Stomach smooth muscle (tissue), 2 donors: ENCODE data around the gene TXNDC17.
A peak's percentile ranks its signal among the peaks of the same experiment; 100 is the strongest.

Experiments used
- H3K27ac ChIP-seq: one replicate; pipeline ENCODE4 v1.7.0; 2013; ENCODE audit warnings: mild to moderate bottlenecking, low read length, inconsistent platforms
- H3K27me3 ChIP-seq, 2 donors: one replicate each; pipeline ENCODE4 v1.7.0; 2013; ENCODE audit warnings: low read length in 2 of 2; ENCODE audit not compliant: insufficient read depth in 2 of 2, control insufficient read depth in 1 of 2
- H3K36me3 ChIP-seq, 2 donors: one replicate each; pipeline ENCODE4 v1.7.0; 2013; ENCODE audit warnings: low read length in 2 of 2; ENCODE audit not compliant: control insufficient read depth in 2 of 2, insufficient read depth in 2 of 2
- H3K4me1 ChIP-seq: one replicate; pipeline ENCODE4 v1.7.0; 2013; ENCODE audit warnings: low read length; ENCODE audit not compliant: control insufficient read depth, insufficient read depth
- H3K4me3 ChIP-seq, 2 donors: one replicate each; pipeline ENCODE4 v1.7.0; 2013; ENCODE audit warnings: low read length in 2 of 2
- H3K9ac ChIP-seq, 2 donors: one replicate each; pipeline ENCODE4 v1.7.0; 2013; ENCODE audit warnings: low read length in 2 of 2, mild to moderate bottlenecking in 1 of 2
- H3K9me3 ChIP-seq, 2 donors: one replicate each; pipeline ENCODE4 v1.7.0; 2013; ENCODE audit warnings: low read length in 2 of 2; ENCODE audit not compliant: control insufficient read depth in 2 of 2
- donor health status: healthy.
- donor health status: Pancreatic carcinoma.

Gene TXNDC17

DNA sequence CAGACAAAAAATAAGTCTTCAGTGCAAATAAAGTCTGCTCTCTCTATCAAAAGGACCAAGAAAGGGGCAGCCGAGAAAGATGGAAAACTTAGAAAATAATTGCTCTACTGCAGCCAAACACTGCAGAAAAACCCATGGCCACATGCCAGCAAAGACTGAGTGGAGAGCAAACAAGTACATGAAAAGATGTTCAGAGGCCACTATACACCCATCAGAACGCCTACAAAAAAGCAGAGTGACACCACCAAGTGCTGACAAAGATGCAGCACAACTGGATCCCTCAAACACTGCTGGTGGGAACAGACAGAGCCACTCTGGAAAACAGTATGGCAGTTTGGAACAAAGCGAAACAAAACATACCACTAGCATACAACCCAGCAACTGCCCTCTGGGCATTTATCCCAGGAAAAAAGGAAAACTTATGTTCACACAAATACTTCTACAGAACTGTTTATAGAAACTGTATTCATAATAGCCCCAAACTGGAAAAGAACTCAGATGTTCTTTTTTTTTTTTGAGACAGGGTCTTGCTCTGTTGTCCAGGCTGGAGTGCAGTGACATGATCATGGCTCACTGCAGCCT, 37.0 kb upstream of the TXNDC17 start:
- Histone ChIP-seq H3K27ac (no peak overlapping the region), H3K9me3 (no peaks in the 10 kb centered on the region), H3K4me1 (peaks cover 4% of the 10 kb centered on the region), H3K9ac (peak overlapping the region in 1 of 2 donors; percentile 3), H3K36me3 (peaks cover 32 to 51% of the 10 kb centered on the region in 2 donors), H3K27me3 (no peaks in the 10 kb centered on the region), H3K4me3 (no peak overlapping the region)

- Histone ChIP-seq H3K9ac (no peak overlapping the region), H3K9me3 (no peaks in the 10 kb centered on the region), H3K4me1 (peaks cover 4% of the 10 kb centered on the region), H3K27ac (no peak overlapping the region), H3K27me3 (no peaks in the 10 kb centered on the region), H3K4me3 (no peak overlapping the region), H3K36me3 (peaks cover 43 to 48% of the 10 kb centered on the region in 2 donors)
Observed at GRCh38 chr17:6605142-6605541, 35.7 kb upstream of the TXNDC17 start.

- H3K4me3 ChIP-seq: no peak overlapping the region
- no peaks in the 10 kb centered on the region for H3K9me3 ChIP-seq
- H3K27ac ChIP-seq: no peak overlapping the region
- peaks cover 49 to 50% of the 10 kb centered on the region in 2 donors for H3K36me3 ChIP-seq
- H3K27me3 ChIP-seq: no peaks in the 10 kb centered on the region
- peaks cover 4% of the 10 kb centered on the region for H3K4me1 ChIP-seq
- H3K9ac ChIP-seq: no peak overlapping the region
Observed at GRCh38 chr17:6608321-6608720, 32.5 kb upstream of the TXNDC17 start.

DNA sequence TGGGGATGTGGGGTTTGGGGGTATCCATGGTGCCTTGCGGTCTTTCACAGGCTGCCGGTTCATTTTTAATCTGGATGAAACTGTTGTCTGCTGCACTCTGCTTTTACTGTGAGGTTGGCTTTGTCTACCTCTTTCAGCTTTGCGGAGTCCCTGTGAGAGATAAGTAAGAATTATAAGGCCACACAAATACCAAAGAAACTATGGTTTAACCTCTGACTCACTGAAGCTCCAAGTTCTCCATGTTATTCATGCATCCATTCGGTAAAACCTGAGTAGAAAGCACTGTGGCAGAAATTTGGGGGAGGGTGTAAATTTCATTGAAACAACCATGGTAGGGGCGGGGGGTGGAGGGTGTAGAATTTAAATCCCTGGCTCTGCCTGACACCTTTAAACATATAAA, 30.8 kb upstream of the TXNDC17 start:
- H3K27me3 ChIP-seq: no peaks in the 10 kb centered on the region
- H3K9me3 ChIP-seq: no peaks in the 10 kb centered on the region
- H3K4me3 ChIP-seq: no peak overlapping the region
- H3K27ac ChIP-seq: no peak overlapping the region
- H3K4me1 ChIP-seq: no peaks in the 10 kb centered on the region
- no peak overlapping the region for H3K9ac ChIP-seq
- H3K36me3 ChIP-seq: peaks cover 49% of the 10 kb centered on the region in 2 donors

GRCh38 chr17:6611231-6611630, 29.6 kb upstream of the TXNDC17 start:
- H3K27me3 ChIP-seq: no peaks in the 10 kb centered on the region
- H3K9me3 ChIP-seq: no peaks in the 10 kb centered on the region
- H3K4me1 ChIP-seq: no peaks in the 10 kb centered on the region
- H3K9ac ChIP-seq: no peak overlapping the region
- no peak overlapping the region for H3K4me3 ChIP-seq
- H3K27ac ChIP-seq: no peak overlapping the region
- peaks cover 36 to 39% of the 10 kb centered on the region in 2 donors for H3K36me3 ChIP-seq

- H3K27me3 ChIP-seq: no peaks in the 10 kb centered on the region
- H3K4me1 ChIP-seq: no peaks in the 10 kb centered on the region
- H3K27ac ChIP-seq: no peak overlapping the region
- H3K4me3 ChIP-seq: no peak overlapping the region
- H3K9me3 ChIP-seq: no peaks in the 10 kb centered on the region
- no peak overlapping the region for H3K9ac ChIP-seq
- H3K36me3 ChIP-seq: peaks cover 14 to 28% of the 10 kb centered on the region in 2 donors
Observed at GRCh38 chr17:6623941-6624340, 16.9 kb upstream of the TXNDC17 start.

DNA sequence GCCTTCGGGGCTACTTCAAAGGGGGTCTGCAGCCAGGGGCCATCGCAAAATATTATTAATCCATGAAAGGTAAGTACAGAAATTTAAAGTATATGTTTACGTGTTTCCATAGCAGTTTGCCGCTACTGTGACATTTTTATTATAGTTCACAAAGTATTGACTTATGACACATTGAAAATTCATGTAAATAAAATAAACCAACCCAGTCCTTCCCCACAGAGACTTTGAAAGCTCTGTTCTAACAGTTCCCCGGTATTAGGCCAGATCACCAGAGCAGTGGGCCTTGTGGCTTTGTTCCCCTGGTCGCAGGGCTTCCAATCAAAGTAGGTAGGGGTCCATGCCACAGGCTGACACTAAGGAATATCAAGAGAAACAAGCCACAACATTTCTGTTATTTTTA, 14.2 kb upstream of the TXNDC17 start:
- H3K4me3 ChIP-seq: no peak overlapping the region
- H3K36me3 ChIP-seq: peaks cover 18 to 28% of the 10 kb centered on the region in 2 donors
- H3K27ac ChIP-seq: no peak overlapping the region
- H3K9ac ChIP-seq: no peak overlapping the region
- H3K9me3 ChIP-seq: no peaks in the 10 kb centered on the region
- H3K27me3 ChIP-seq: no peaks in the 10 kb centered on the region
- H3K4me1 ChIP-seq: no peaks in the 10 kb centered on the region

- peaks cover 19 to 28% of the 10 kb centered on the region in 2 donors for H3K36me3 ChIP-seq
- H3K9ac ChIP-seq: no peak overlapping the region
- H3K4me3 ChIP-seq: no peak overlapping the region
- H3K27me3 ChIP-seq: no peaks in the 10 kb centered on the region
- H3K4me1 ChIP-seq: no peaks in the 10 kb centered on the region
- no peaks in the 10 kb centered on the region for H3K9me3 ChIP-seq
- no peak overlapping the region for H3K27ac ChIP-seq
Observed at GRCh38 chr17:6627019-6627418, 13.8 kb upstream of the TXNDC17 start.

DNA sequence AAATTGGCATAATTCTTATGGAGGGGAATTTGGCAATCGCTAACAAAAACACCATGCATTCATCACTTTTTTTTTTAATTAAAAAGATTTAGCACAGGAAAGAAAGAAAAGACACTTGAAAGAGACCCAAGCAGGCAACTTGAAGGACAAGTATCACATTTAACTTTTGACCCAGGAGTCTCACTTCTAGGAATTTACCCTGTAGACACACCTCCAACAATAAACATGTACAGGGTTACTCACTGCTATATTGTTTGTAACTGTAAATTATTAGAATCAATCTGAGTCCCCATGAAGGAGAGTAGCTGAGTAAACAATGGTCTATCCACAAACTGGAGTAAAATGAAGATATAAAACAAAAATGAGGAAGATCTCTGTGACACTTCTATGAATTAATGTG, 10.5 kb upstream of the TXNDC17 start:
- Histone ChIP-seq H3K27me3 (no peaks in the 10 kb centered on the region), H3K9ac (no peak overlapping the region), H3K4me1 (no peaks in the 10 kb centered on the region), H3K4me3 (no peak overlapping the region), H3K9me3 (no peaks in the 10 kb centered on the region), H3K27ac (no peak overlapping the region), H3K36me3 (peaks cover 25 to 34% of the 10 kb centered on the region in 2 donors)

DNA sequence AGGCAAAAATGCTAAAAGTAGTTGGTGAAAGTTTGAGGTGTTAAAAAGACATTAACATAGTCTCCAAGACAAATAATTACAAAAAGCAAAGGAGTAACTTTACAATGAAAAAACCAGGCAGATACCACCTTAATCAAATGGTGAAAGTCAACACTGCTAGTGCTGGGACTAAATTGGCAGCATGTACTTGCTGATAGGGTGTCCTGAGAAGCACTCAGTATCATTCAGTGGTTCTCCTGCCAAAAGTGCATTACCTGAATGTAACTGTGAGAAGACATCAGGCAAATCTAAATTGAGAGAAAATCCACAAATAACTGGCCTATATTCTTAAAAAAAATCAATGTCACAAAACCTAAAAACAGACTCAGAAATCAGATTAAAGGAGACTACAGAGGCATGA, 8.3 kb upstream of the TXNDC17 start:
- Histone ChIP-seq H3K4me3 (no peak overlapping the region), H3K27me3 (no peaks in the 10 kb centered on the region), H3K36me3 (peaks cover 22 to 34% of the 10 kb centered on the region in 2 donors), H3K4me1 (no peaks in the 10 kb centered on the region), H3K9me3 (no peaks in the 10 kb centered on the region), H3K9ac (no peak overlapping the region), H3K27ac (no peak overlapping the region)

DNA sequence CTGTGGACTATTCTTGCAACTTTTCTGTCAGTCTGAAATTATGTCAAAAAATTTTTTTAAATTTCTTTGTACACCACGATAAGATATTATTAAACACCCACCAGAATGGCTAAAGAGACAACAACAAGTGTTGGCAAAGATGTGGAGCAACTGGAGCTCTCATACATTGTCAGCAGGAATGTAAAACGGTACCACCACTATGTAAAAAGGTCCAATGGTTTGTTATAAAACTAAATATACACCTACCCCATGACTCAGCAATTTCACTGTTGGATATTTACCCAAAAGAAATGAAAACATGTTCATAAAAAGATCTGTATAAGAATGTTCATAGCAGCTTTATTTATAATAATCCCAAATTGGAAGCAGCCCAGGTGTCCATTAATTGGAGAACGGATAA, 7.6 kb upstream of the TXNDC17 start:
- H3K36me3 ChIP-seq: peaks cover 15 to 31% of the 10 kb centered on the region in 2 donors
- no peaks in the 10 kb centered on the region for H3K27me3 ChIP-seq
- no peak overlapping the region for H3K27ac ChIP-seq
- H3K9me3 ChIP-seq: no peaks in the 10 kb centered on the region
- H3K4me3 ChIP-seq: no peak overlapping the region
- H3K9ac ChIP-seq: no peak overlapping the region
- peaks cover 2% of the 10 kb centered on the region for H3K4me1 ChIP-seq
